ENCODE measurements around the gene GPC6.

GPC6 gene

DNA sequence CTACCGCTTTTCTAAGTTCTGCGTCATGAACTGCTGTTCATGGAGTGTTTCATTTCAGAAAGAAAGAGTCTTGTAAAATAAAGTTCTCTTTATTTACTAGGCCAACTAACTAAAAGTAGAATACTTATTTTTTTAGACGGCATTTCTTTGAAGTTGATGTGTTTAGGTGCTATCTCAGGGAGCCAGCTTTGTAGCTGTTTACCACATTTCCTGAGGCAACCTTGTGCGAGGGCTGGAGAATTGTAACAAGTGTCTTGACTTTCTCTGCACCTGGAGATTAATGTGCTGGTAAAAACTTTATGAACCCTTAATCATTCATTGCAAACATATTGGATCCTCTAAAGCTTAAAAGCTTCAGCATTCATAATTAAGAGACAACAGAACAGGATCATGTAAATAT, 229.3 kb downstream of the GPC6 start:
- Histone ChIP-seq H3K23ac (ENCODE audit: low read length) (no peak overlapping the region), H3K79me1 (ENCODE audit: low read length) (no peaks in the 10 kb centered on the region), H3K14ac (ENCODE audit: low read length) (no peak overlapping the region), H3K4ac (ENCODE audit: low read depth, low read length) (no peak overlapping the region), H2BK12ac (ENCODE audit: low read length) (no peak overlapping the region), H3K27me3 (ENCODE audit: insufficient read depth, low read length) (no peaks in the 10 kb centered on the region), H3K4me3 (ENCODE audit: low read depth, low read length) (no peak overlapping the region), H3K18ac (ENCODE audit: low read length) (no peak overlapping the region), H3K36me3 (ENCODE audit: control insufficient read depth in 1 of 2, insufficient read depth in 2 of 2, low read length in 2 of 2) (no peaks in the 10 kb centered on the region), H3K4me1 (ENCODE audit: control insufficient read depth in 1 of 2, insufficient read depth in 2 of 2, low read length in 2 of 2) (no peaks in the 10 kb centered on the region), H4K8ac (ENCODE audit: low read depth, low read length) (no peak overlapping the region), H2AFZ (ENCODE audit: insufficient read depth, low read length, poor library complexity) (no peak overlapping the region), H4K91ac (ENCODE audit: low read depth, low read length) (no peak overlapping the region), H2AK5ac (ENCODE audit: low read length) (no peak overlapping the region), H4K12ac (ENCODE audit: low read depth, low read length) (no peak overlapping the region), H3K4me2 (ENCODE audit: low read length) (no peak overlapping the region), H3K27ac (ENCODE audit: low read depth, low read length) (no peak overlapping the region), H3K9me3 (ENCODE audit: insufficient read depth, low read depth, low read length) (no peaks in the 10 kb centered on the region), H2BK5ac (ENCODE audit: low read depth, low read length, poor library complexity) (no peak overlapping the region), H3K79me2 (ENCODE audit: control insufficient read depth, insufficient read depth, low read length, poor library complexity) (no peaks in the 10 kb centered on the region), H2BK120ac (ENCODE audit: insufficient read depth, low read length, poor library complexity) (no peak overlapping the region), H3K9ac (ENCODE audit: low read length) (no peak overlapping the region)
- WGBS (ENCODE audit: extremely low coverage, insufficient coverage, insufficient read length): no CpG with 5 or more reads among the region's 4 CpGs
- DNase-seq: no peak

DNA sequence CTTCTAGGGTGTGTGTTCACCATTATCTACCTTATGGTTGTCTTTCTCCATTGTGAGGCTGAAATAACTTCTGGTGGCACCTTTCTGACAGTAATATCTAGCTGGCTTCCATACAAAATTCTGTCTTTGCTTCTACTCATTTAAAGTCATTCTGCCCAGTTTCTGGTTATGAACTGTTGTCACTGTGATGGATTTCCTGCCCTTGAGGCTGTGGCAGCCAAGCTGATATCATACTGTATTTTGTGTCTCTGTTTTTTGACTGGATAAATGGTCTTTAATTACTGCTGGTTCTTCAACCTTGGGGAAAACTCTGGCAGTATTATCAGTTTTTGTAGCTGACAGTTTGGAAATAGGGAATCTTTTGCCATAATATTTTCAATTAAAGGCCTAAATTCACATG, 233.4 kb downstream of the GPC6 start:
- Histone ChIP-seq H4K91ac (ENCODE audit: low read depth, low read length) (no peak overlapping the region), H3K27ac (ENCODE audit: low read depth, low read length) (no peak overlapping the region), H3K18ac (ENCODE audit: low read length) (no peak overlapping the region), H2BK5ac (ENCODE audit: low read depth, low read length, poor library complexity) (no peak overlapping the region), H4K8ac (ENCODE audit: low read depth, low read length) (no peak overlapping the region), H2AFZ (ENCODE audit: insufficient read depth, low read length, poor library complexity) (no peak overlapping the region), H3K4ac (ENCODE audit: low read depth, low read length) (no peak overlapping the region), H3K23ac (ENCODE audit: low read length) (no peak overlapping the region), H2BK120ac (ENCODE audit: insufficient read depth, low read length, poor library complexity) (no peak overlapping the region), H3K9me3 (ENCODE audit: insufficient read depth, low read depth, low read length) (no peaks in the 10 kb centered on the region), H3K79me2 (ENCODE audit: control insufficient read depth, insufficient read depth, low read length, poor library complexity) (no peaks in the 10 kb centered on the region), H3K14ac (ENCODE audit: low read length) (no peak overlapping the region), H3K4me2 (ENCODE audit: low read length) (no peak overlapping the region), H3K27me3 (ENCODE audit: insufficient read depth, low read length) (no peaks in the 10 kb centered on the region), H2BK12ac (ENCODE audit: low read length) (no peak overlapping the region), H2AK5ac (ENCODE audit: low read length) (no peak overlapping the region), H4K12ac (ENCODE audit: low read depth, low read length) (no peak overlapping the region), H3K4me1 (ENCODE audit: control insufficient read depth in 1 of 2, insufficient read depth in 2 of 2, low read length in 2 of 2) (no peaks in the 10 kb centered on the region), H3K79me1 (ENCODE audit: low read length) (no peaks in the 10 kb centered on the region), H3K9ac (ENCODE audit: low read length) (no peak overlapping the region), H3K36me3 (ENCODE audit: control insufficient read depth in 1 of 2, insufficient read depth in 2 of 2, low read length in 2 of 2) (no peaks in the 10 kb centered on the region), H3K4me3 (ENCODE audit: low read depth, low read length) (no peak overlapping the region)
- no peak for DNase-seq

DNA sequence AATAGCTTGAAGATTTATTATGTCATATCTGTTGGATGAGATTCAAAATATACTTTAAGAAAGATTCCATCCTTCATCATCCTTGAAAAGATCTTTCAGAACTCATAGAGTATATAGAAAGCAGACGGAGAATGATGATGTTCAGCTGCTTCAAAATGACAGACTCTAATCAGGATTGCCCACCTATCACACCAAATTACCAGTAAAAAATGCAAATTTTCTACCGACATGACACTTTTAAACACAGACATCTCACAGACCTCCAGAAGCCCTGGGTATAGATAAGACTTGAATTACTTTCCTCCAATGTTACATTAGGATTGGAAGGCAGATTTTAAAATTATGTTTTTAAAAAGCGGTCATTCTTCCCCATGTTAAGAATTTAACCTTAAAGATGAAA, 235.5 kb downstream of the GPC6 start:
- Histone ChIP-seq H2BK120ac (ENCODE audit: insufficient read depth, low read length, poor library complexity) (no peak overlapping the region), H3K4me1 (ENCODE audit: control insufficient read depth in 1 of 2, insufficient read depth in 2 of 2, low read length in 2 of 2) (no peaks in the 10 kb centered on the region), H3K4ac (ENCODE audit: low read depth, low read length) (no peak overlapping the region), H3K4me3 (ENCODE audit: low read depth, low read length) (no peak overlapping the region), H2BK12ac (ENCODE audit: low read length) (no peak overlapping the region), H3K79me1 (ENCODE audit: low read length) (no peaks in the 10 kb centered on the region), H3K18ac (ENCODE audit: low read length) (no peak overlapping the region), H2AFZ (ENCODE audit: insufficient read depth, low read length, poor library complexity) (no peak overlapping the region), H3K9ac (ENCODE audit: low read length) (no peak overlapping the region), H3K79me2 (ENCODE audit: control insufficient read depth, insufficient read depth, low read length, poor library complexity) (no peaks in the 10 kb centered on the region), H3K9me3 (ENCODE audit: insufficient read depth, low read depth, low read length) (no peaks in the 10 kb centered on the region), H4K8ac (ENCODE audit: low read depth, low read length) (no peak overlapping the region), H3K36me3 (ENCODE audit: control insufficient read depth in 1 of 2, insufficient read depth in 2 of 2, low read length in 2 of 2) (no peaks in the 10 kb centered on the region), H3K27me3 (ENCODE audit: insufficient read depth, low read length) (no peaks in the 10 kb centered on the region), H3K23ac (ENCODE audit: low read length) (no peak overlapping the region), H3K14ac (ENCODE audit: low read length) (no peak overlapping the region), H2AK5ac (ENCODE audit: low read length) (no peak overlapping the region), H4K91ac (ENCODE audit: low read depth, low read length) (no peak overlapping the region), H3K27ac (ENCODE audit: low read depth, low read length) (no peak overlapping the region), H2BK5ac (ENCODE audit: low read depth, low read length, poor library complexity) (no peak overlapping the region), H3K4me2 (ENCODE audit: low read length) (no peak overlapping the region), H4K12ac (ENCODE audit: low read depth, low read length) (no peak overlapping the region)
- no peak for DNase-seq
- no CpG with 5 or more reads among the region's 3 CpGs for WGBS (ENCODE audit: extremely low coverage, insufficient coverage, insufficient read length)

DNA sequence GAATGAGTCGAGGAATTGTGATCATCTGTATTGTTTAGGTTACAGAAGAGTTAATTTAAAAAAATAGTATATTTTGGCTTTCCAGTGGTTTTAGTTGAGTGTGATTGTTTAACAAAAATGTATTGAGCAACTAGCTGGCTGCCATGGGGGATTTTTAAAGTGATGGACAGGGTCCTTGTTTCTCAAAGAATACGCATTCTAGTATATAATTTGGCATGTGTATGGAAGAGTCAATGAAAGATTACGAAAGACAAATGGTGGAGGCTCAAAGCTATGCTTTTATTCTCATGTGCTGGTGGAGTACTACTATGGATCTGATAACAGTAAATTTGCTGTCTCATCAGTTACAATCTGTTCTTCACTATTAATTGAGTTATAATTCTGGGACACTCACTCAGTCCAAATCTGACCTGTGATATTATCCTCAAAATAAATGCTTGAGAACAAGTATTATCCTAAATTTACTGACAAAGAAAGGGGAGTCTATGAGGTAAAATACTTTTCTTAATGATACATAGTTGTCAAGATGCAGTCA, 240.0 kb downstream of the GPC6 start:
- Histone ChIP-seq H3K9ac (ENCODE audit: low read length) (no peak overlapping the region), H3K9me3 (ENCODE audit: insufficient read depth, low read depth, low read length) (no peaks in the 10 kb centered on the region), H3K27ac (ENCODE audit: low read depth, low read length) (no peak overlapping the region), H4K91ac (ENCODE audit: low read depth, low read length) (no peak overlapping the region), H4K8ac (ENCODE audit: low read depth, low read length) (no peak overlapping the region), H3K14ac (ENCODE audit: low read length) (no peak overlapping the region), H4K12ac (ENCODE audit: low read depth, low read length) (no peak overlapping the region), H3K36me3 (ENCODE audit: control insufficient read depth in 1 of 2, insufficient read depth in 2 of 2, low read length in 2 of 2) (no peaks in the 10 kb centered on the region), H2BK5ac (ENCODE audit: low read depth, low read length, poor library complexity) (no peak overlapping the region), H2BK12ac (ENCODE audit: low read length) (no peak overlapping the region), H2BK120ac (ENCODE audit: insufficient read depth, low read length, poor library complexity) (no peak overlapping the region), H3K4me1 (ENCODE audit: control insufficient read depth in 1 of 2, insufficient read depth in 2 of 2, low read length in 2 of 2) (no peaks in the 10 kb centered on the region), H3K4ac (ENCODE audit: low read depth, low read length) (no peak overlapping the region), H3K4me3 (ENCODE audit: low read depth, low read length) (no peak overlapping the region), H2AK5ac (ENCODE audit: low read length) (no peak overlapping the region), H2AFZ (ENCODE audit: insufficient read depth, low read length, poor library complexity) (no peak overlapping the region), H3K18ac (ENCODE audit: low read length) (no peak overlapping the region), H3K4me2 (ENCODE audit: low read length) (no peak overlapping the region), H3K27me3 (ENCODE audit: insufficient read depth, low read length) (no peaks in the 10 kb centered on the region), H3K79me2 (ENCODE audit: control insufficient read depth, insufficient read depth, low read length, poor library complexity) (no peaks in the 10 kb centered on the region), H3K23ac (ENCODE audit: low read length) (no peak overlapping the region), H3K79me1 (ENCODE audit: low read length) (no peaks in the 10 kb centered on the region)
- no CpG with 5 or more reads among the region's 3 CpGs for WGBS (ENCODE audit: extremely low coverage, insufficient coverage, insufficient read length)
- no peak for DNase-seq
